CD4-positive, alpha-beta memory T cell (primary cell): ENCODE results near the gene STX18. TPM values are rescaled to one million over a fixed set of nuclear protein-coding genes. Genes with fewer than 3 reads are reported as not detected.

Experiments
- CTCF ChIA-PET: fragments of 350-600 bp; sonication (Branson Sonifier 250); formaldehyde crosslinking; loops from one replicate; lab custom pipeline; 2021; ENCODE audit warnings: inconsistent platforms; ENCODE audit not compliant: partially characterized antibody; lab: Charles Lee
- POLR2A ChIA-PET: fragments of 350-600 bp; sonication (Branson Sonifier 250); formaldehyde crosslinking; loops from one replicate; lab custom pipeline; 2021; ENCODE audit not compliant: partially characterized antibody; lab: Charles Lee
- DNase-seq, 5 donors: peaks; one replicate each; pipeline versions ENCODE4 v3.0.0 to v3.0.0-alpha.2; 2020 to 2022; ENCODE audit warnings: mixed read lengths in 1 of 5
- H3K27ac ChIP-seq: one replicate; pipeline ENCODE4 v1.7.0; 2013; ENCODE audit warnings: low read depth, low read length
- H3K27me3 ChIP-seq: 2 replicates; pipeline ENCODE4 v1.7.0; 2013; ENCODE audit warnings: mild to moderate bottlenecking, low read length, moderate library complexity; ENCODE audit not compliant: insufficient read depth
- H3K36me3 ChIP-seq: 2 replicates; pipeline ENCODE4 v1.7.0; 2013; ENCODE audit warnings: mild to moderate bottlenecking, low read length, moderate library complexity; ENCODE audit not compliant: insufficient read depth
- H3K4me1 ChIP-seq: 2 replicates; pipeline ENCODE4 v1.7.0; 2013; ENCODE audit warnings: mild to moderate bottlenecking, low read length, moderate library complexity; ENCODE audit not compliant: insufficient read depth
- H3K4me3 ChIP-seq, 2 donors: one replicate each; pipeline ENCODE4 v1.7.0; 2013; ENCODE audit warnings: low read length in 2 of 2, mild to moderate bottlenecking in 1 of 2
- H3K9me3 ChIP-seq, 2 donors: one replicate each; pipeline ENCODE4 v1.7.0; 2013; ENCODE audit warnings: low read length in 2 of 2, control low read depth in 1 of 2; ENCODE audit not compliant: control insufficient read depth in 1 of 2
- H3K27ac Mint-ChIP-seq, 7 donors: one replicate each; pipeline ENCODE4 v1.8.0; 2020 to 2021; ENCODE audit warnings: mixed read lengths in 7 of 7, mild to moderate bottlenecking in 6 of 7, inconsistent platforms in 3 of 7, moderate library complexity in 3 of 7
- H3K27me3 Mint-ChIP-seq, 2 donors: one replicate each; pipeline ENCODE4 v1.8.0; 2020 to 2021; ENCODE audit warnings: mixed read lengths in 2 of 2
- H3K36me3 Mint-ChIP-seq, 2 donors: one replicate each; pipeline ENCODE4 v1.8.0; 2020 to 2021; ENCODE audit warnings: mixed read lengths in 2 of 2, inconsistent platforms in 1 of 2, mild to moderate bottlenecking in 1 of 2
- H3K4me1 Mint-ChIP-seq, 4 donors: one replicate each; pipeline ENCODE4 v1.8.0; 2020 to 2021; ENCODE audit warnings: mixed read lengths in 4 of 4, mild to moderate bottlenecking in 1 of 4
- H3K4me3 Mint-ChIP-seq, 8 donors: one replicate each; pipeline ENCODE4 v1.8.0; 2020 to 2021; ENCODE audit warnings: mixed read lengths in 8 of 8, mild to moderate bottlenecking in 7 of 8, moderate library complexity in 6 of 8, inconsistent platforms in 3 of 8
- H3K9me3 Mint-ChIP-seq, 8 donors: one replicate each; pipeline ENCODE4 v1.8.0; 2020 to 2021; ENCODE audit warnings: mixed read lengths in 8 of 8, mild to moderate bottlenecking in 5 of 8, inconsistent platforms in 3 of 8, moderate library complexity in 1 of 8
- intact Hi-C: fragments of 100-400 bp; cut with micrococcal nuclease; formaldehyde crosslinking; loops from one replicate; pipeline ENCODE4 v1.15.1; 2023
- polyA plus RNA-seq, 2 donors: library from polyadenylated mRNA; unstranded; fragments of 300-500 nt; fragmentation: Illumina TruSeq; gene quantifications; one replicate each; pipeline ENCODE4 v1.2.3, GENCODE V29; 2021
- total RNA-seq, 2 experiments: library from RNA; stranded (reverse); gene quantifications; one replicate each; pipeline ENCODE4 v1.2.3, GENCODE V29; 2021

STX18 gene
- total and polyA plus RNA-seq, 4 experiments from 2014 or later = 25.6 to 34.5 (median 31.2) TPM

DNA sequence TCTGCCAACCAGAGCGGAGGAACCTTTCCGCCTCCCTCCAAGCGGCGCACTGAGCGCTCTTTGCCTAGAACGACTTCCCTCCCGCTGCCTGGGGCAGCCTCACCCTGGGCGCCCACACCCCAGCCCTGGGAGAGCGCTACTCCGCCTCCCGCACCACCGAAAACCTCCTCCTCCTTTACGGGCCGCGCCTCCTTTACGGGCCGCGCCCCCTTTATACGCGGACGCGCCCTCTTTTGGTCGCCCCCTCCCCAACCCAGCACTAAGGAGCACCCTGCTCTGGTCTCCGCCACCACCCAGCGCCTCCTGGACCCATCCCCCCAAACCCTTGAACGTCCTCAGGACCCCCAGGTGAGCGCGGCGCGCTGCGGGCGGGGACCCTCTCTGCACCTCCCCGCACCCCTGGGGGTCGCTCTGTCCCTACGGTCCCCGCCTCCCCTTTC, 155.5 kb downstream of the STX18 start:
- H3K4me3 ChIP-seq = peak overlapping the region; percentile 47 to 54
- no peaks in the 10 kb centered on the region for H3K27me3 ChIP-seq
- H3K27ac ChIP-seq = peak overlapping the region; percentile 15
- peaks cover 0 to 4% of the 10 kb centered on the region in 2 donors for H3K27me3 Mint-ChIP-seq
- ChIA-PET CTCF (interaction anchor here (3.3 kb wide), 1 partner anchor 45 kb away, joined by 20 read pairs; no protein-coding TSS in a partner anchor), POLR2A (interaction anchor here (1.2 to 2.5 kb wide), 4 partner anchors 38 to 126 kb away, joined by 3 to 15 read pairs (median 6); no protein-coding TSS in a partner anchor)
- H3K4me1 ChIP-seq = peaks cover 19% of the 10 kb centered on the region
- peaks cover 0 to 12% of the 10 kb centered on the region in 2 donors for H3K36me3 Mint-ChIP-seq
- DNase-seq = peak; percentile 19 to 62 (median 44)
- peaks cover 11 to 29% (median 18%) of the 10 kb centered on the region in 4 donors for H3K4me1 Mint-ChIP-seq
- intact Hi-C loops = loop anchor here (1.0 kb wide), 4 partner anchors 38 to 138 kb away; partner anchors contain the start of gene TMEM128
- H3K9me3 Mint-ChIP-seq = no peaks in the 10 kb centered on the region
- H3K27ac Mint-ChIP-seq = peak overlapping the region; percentile 35 to 78 (median 76)
- peak overlapping the region; percentile 85 to 96 (median 90) for H3K4me3 Mint-ChIP-seq
- H3K36me3 ChIP-seq = no peaks in the 10 kb centered on the region
- H3K9me3 ChIP-seq = no peaks in the 10 kb centered on the region

DNA sequence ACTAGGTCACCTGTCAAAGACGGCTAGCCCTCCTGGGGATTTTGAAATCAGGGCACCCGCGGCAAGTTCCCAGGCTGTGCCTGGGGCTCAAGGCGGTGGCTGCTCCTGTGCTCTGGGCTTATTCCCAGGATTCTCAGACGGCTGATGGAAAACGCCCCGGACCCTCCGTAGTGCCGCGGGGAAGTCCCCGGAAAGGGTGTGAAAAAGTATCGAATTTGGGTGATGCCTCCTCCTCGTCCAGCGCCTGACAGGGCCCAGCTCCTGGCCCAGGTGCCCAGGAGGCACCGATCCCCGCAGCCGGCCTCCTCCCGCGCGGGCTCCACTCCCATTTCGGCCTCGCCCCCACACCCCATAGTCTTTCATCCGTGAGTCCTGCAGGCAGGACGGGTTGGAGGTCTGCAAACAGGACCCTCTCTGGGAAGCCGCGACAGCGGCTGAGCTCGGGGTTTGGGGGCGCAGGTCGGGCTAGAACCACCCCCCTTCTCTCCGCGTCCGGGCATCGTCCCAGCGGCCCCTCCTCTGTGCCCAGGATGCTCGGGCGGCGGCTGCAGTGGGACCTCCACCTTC, 156.0 kb downstream of the STX18 start:
- intact Hi-C loops = loop anchor here (1.0 kb wide), 4 partner anchors 38 to 138 kb away; partner anchors contain the start of gene TMEM128
- Mint-ChIP-seq H3K4me1 (peaks cover 11 to 29% (median 18%) of the 10 kb centered on the region in 4 donors), H3K4me3 (peak overlapping the region; percentile 85 to 96 (median 90)), H3K9me3 (no peaks in the 10 kb centered on the region), H3K27me3 (peaks cover 0 to 4% of the 10 kb centered on the region in 2 donors), H3K27ac (peak overlapping the region in 6 of 7 donors; percentile 35 to 78 (median 53)), H3K36me3 (peaks cover 0 to 12% of the 10 kb centered on the region in 2 donors)
- Histone ChIP-seq H3K4me1 (peaks cover 19% of the 10 kb centered on the region), H3K9me3 (no peaks in the 10 kb centered on the region), H3K27ac (no peak overlapping the region), H3K4me3 (peak overlapping the region in 1 of 2 donors; percentile 54), H3K27me3 (no peaks in the 10 kb centered on the region), H3K36me3 (no peaks in the 10 kb centered on the region)
- no peak for DNase-seq
- ChIA-PET CTCF (interaction anchor here (3.3 kb wide), 1 partner anchor 45 kb away, joined by 20 read pairs; no protein-coding TSS in a partner anchor), POLR2A (interaction anchor here (1.2 to 2.5 kb wide), 3 partner anchors 37 to 125 kb away, joined by 3 to 15 read pairs (median 5); no protein-coding TSS in a partner anchor)

DNA sequence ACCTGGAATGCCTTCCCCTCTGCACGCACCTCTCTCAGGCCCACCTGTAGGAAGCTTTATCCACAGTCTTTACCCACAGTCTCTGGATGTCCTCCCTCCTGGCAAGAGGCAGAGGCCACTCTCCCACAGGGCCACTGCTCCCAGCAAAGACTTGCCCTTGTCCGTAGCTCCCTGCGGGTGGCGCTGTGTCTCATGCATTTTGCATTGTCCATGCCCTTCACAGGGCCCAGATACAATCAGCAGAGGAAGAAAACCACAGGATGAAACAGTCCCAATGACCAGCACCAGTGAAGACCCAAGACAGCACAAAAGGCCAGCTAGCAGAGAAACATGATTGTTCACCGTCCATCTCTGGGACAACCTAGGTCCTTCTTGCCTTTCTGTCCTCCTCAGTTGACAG, 157.0 kb downstream of the STX18 start:
- ChIA-PET POLR2A (interaction anchor here (0.9 kb wide), 1 partner anchor 77 kb away, joined by 3 read pairs; no protein-coding TSS in a partner anchor), CTCF (interaction anchor here (0.8 to 3.3 kb wide), 4 partner anchors 27 to 66 kb away, joined by 3 to 20 read pairs (median 3); no protein-coding TSS in a partner anchor)
- Mint-ChIP-seq H3K4me1 (peaks cover 11 to 29% (median 18%) of the 10 kb centered on the region in 4 donors), H3K9me3 (no peaks in the 10 kb centered on the region), H3K27me3 (peaks cover under 1 to 4% of the 10 kb centered on the region in 2 donors), H3K36me3 (peaks cover 0 to 10% of the 10 kb centered on the region in 2 donors), H3K27ac (peak overlapping the region in 2 of 7 donors; percentile 77 to 83), H3K4me3 (peak overlapping the region in 7 of 8 donors; percentile 49 to 92 (median 75))
- no peak overlapping the region for H3K27ac ChIP-seq
- H3K36me3 ChIP-seq = no peaks in the 10 kb centered on the region
- no peaks in the 10 kb centered on the region for H3K9me3 ChIP-seq
- intact Hi-C loops = no loop called here
- no peak for DNase-seq
- H3K4me3 ChIP-seq = no peak overlapping the region
- no peaks in the 10 kb centered on the region for H3K27me3 ChIP-seq
- peaks cover 19% of the 10 kb centered on the region for H3K4me1 ChIP-seq

DNA sequence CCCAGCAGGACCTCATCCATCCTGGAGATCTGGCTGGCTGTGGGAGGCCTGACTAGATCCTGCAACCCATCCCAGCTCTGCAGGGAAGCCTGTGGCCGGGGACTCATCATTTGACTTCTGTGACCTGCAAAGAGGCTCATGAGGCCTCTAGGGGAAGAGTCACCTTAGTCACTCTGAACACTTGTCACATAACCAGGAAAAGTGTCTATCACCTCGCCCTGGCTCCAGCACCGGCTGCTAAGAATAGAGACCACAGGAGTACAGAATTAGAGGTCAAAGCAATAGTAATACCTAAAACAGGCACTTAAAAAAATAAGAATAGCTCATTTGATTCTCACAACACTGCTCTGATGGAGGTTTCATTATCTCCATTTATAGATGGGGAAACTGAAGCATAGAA, 158.8 kb downstream of the STX18 start:
- POLR2A ChIA-PET = no interaction called here
- Mint-ChIP-seq H3K36me3 (peaks cover 0 to 3% of the 10 kb centered on the region in 2 donors), H3K4me3 (no peak overlapping the region), H3K27me3 (peaks cover 2 to 5% of the 10 kb centered on the region in 2 donors), H3K27ac (no peak overlapping the region), H3K9me3 (no peaks in the 10 kb centered on the region), H3K4me1 (peaks cover 4 to 23% (median 12%) of the 10 kb centered on the region in 4 donors)
- Histone ChIP-seq H3K4me3 (no peak overlapping the region), H3K27ac (no peak overlapping the region), H3K36me3 (no peaks in the 10 kb centered on the region), H3K9me3 (no peaks in the 10 kb centered on the region), H3K27me3 (no peaks in the 10 kb centered on the region), H3K4me1 (peaks cover 15% of the 10 kb centered on the region)
- no peak for DNase-seq
- intact Hi-C loops = no loop called here
- CTCF ChIA-PET = interaction anchor here (0.6 to 3.3 kb wide), 3 partner anchors 48 to 123 kb away, joined by 3 to 20 read pairs (median 3); no protein-coding TSS in a partner anchor

DNA sequence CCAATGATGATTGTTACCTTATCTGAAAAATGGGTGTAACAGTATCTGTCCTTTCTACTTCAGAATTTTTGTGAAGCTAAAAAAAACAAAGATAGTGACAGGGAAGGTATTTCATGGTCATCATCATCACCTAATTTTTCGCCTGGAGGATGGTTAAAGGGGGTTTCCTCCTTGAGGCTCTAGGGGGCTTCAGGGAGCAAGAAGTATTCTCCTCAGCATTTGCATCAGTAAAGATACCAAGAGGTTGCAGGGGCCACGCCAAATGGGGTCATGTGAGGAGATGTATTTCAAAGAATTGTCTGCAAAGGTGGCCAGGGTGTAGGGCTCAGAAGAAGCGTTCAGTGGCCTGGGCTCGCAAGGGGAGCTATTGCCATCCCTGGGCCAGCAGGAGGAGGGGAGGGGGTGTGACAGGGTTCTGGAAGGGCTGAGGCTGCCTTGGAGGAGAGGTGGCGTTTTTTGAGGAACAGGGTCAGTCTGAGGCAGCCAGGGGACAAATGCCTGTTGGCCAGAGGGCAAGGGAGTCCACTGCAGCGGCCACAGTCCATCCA, 162.2 kb downstream of the STX18 start:
- Mint-ChIP-seq H3K4me3 (no peak overlapping the region), H3K27ac (no peak overlapping the region), H3K27me3 (peaks cover 0 to 5% of the 10 kb centered on the region in 2 donors), H3K9me3 (peaks cover 0 to 4% (median 2%) of the 10 kb centered on the region in 8 donors), H3K4me1 (peaks cover 0 to 5% (median 3%) of the 10 kb centered on the region in 4 donors), H3K36me3 (no peaks in the 10 kb centered on the region)
- H3K36me3 ChIP-seq = no peaks in the 10 kb centered on the region
- POLR2A ChIA-PET = no interaction called here
- no peaks in the 10 kb centered on the region for H3K9me3 ChIP-seq
- H3K4me3 ChIP-seq = no peak overlapping the region
- intact Hi-C loops = no loop called here
- no peak overlapping the region for H3K27ac ChIP-seq
- H3K4me1 ChIP-seq = no peaks in the 10 kb centered on the region
- peaks cover 3% of the 10 kb centered on the region for H3K27me3 ChIP-seq
- CTCF ChIA-PET = no interaction called here
- no peak for DNase-seq

DNA sequence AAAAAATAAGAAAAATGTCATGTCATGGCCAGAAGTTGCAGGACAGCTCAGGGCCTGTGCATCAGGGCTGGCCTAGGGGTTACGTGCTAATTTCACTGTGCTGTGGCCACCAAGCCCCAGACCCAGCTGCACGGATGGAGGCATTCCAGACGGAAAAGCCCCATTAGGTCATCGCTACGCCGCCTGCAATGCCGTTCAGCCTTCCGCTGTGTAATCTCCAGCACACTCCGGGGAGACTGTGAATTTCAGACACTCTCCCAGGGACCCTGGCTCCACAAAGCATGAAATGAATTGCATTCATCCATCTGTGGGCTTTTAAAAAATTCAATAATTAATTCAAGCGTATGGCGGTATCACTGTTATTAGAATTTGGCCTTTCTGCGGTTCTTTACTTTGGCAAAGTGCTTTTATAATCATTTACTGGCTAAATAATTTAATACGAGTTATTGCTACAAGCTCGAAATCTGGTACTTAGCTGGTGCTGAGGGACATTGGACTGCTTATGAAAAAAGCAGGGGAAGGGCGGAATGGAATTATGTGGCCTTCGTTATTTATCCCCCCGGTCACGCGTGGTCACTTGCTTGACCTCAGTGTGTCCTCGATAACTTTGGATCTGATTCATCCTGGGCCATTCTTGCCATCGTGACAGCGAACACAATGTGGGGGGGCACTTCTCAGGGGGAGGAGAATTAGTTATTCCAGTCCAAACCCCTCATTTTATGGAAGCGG, 164.0 kb downstream of the STX18 start:
- intact Hi-C loops = no loop called here
- DNase-seq = no peak
- H3K4me3 Mint-ChIP-seq = no peak overlapping the region
- CTCF ChIA-PET = no interaction called here
- H3K4me1 Mint-ChIP-seq = no peaks in the 10 kb centered on the region
- Histone ChIP-seq H3K4me3 (no peak overlapping the region), H3K4me1 (no peaks in the 10 kb centered on the region), H3K27ac (no peak overlapping the region), H3K36me3 (no peaks in the 10 kb centered on the region), H3K27me3 (peaks cover 3% of the 10 kb centered on the region), H3K9me3 (no peaks in the 10 kb centered on the region)
- H3K9me3 Mint-ChIP-seq = peaks cover 0 to 4% (median 2%) of the 10 kb centered on the region in 8 donors
- peaks cover 0 to 5% of the 10 kb centered on the region in 2 donors for H3K27me3 Mint-ChIP-seq
- POLR2A ChIA-PET = no interaction called here
- no peak overlapping the region for H3K27ac Mint-ChIP-seq
- no peaks in the 10 kb centered on the region for H3K36me3 Mint-ChIP-seq
